OCI-LY1 (cell line): Measurements from ENCODE around the gene PMVK.

Source experiments
- H2AFZ ChIP-seq: fragments of 200-600 bp; sonication (generic), shearing (Covaris generic); 2 replicates; pipeline ENCODE4 v1.6.0; 2014; ENCODE audit warnings: antibody characterized with exemption, mild to moderate bottlenecking, low read length
- H3F3A ChIP-seq: fragments of 200-600 bp; sonication (generic), shearing (Covaris generic); 2 replicates; pipeline ENCODE4 v1.6.0; 2014; ENCODE audit warnings: mild to moderate bottlenecking, antibody characterized with exemption, low read length, moderate library complexity; ENCODE audit not compliant: insufficient read depth
- H3K27ac ChIP-seq: fragments of 200-600 bp; sonication (generic); 2 replicates; pipeline ENCODE4 v1.5.1; 2014; ENCODE audit warnings: low read length, mixed run types, mild to moderate bottlenecking, low read depth; ENCODE audit not compliant: poor library complexity, severe bottlenecking
- H3K27me3 ChIP-seq: fragments of 200-600 bp; sonication (generic); 2 replicates; pipeline ENCODE4 v1.6.0; 2014; ENCODE audit warnings: antibody characterized with exemption, mild to moderate bottlenecking, low read length, moderate library complexity; ENCODE audit not compliant: insufficient read depth
- H3K36me3 ChIP-seq: fragments of 200-600 bp; sonication (generic); 2 replicates; pipeline ENCODE4 v1.6.1; 2014; ENCODE audit warnings: mild to moderate bottlenecking, antibody characterized with exemption, low read length, moderate library complexity, mixed read lengths; ENCODE audit not compliant: insufficient read depth
- H3K4me1 ChIP-seq: fragments of 200-600 bp; sonication (generic); 2 replicates; pipeline ENCODE4 v1.5.1; 2014; ENCODE audit warnings: mild to moderate bottlenecking, low read length, moderate library complexity; ENCODE audit not compliant: insufficient read depth, severe bottlenecking
- H3K4me2 ChIP-seq: fragments of 200-600 bp; sonication (generic), shearing (Covaris generic); 2 replicates; pipeline ENCODE4 v1.6.1; 2014; ENCODE audit warnings: low read length
- H3K4me3 ChIP-seq: fragments of 200-600 bp; sonication (generic); 2 replicates; pipeline ENCODE4 v1.5.1; 2014; ENCODE audit warnings: low read length, low read depth, mild to moderate bottlenecking, mixed read lengths; ENCODE audit not compliant: poor library complexity, severe bottlenecking
- H3K79me2 ChIP-seq: fragments of 200-600 bp; shearing (Covaris generic); 2 replicates; pipeline ENCODE4 v1.6.1; 2016; ENCODE audit warnings: mixed run types, low read length, mixed read lengths; ENCODE audit not compliant: insufficient read depth
- H3K9ac ChIP-seq: fragments of 200-600 bp; sonication (generic), shearing (Covaris generic); 2 replicates; pipeline ENCODE4 v1.6.1; 2014; ENCODE audit warnings: mild to moderate bottlenecking, low read length, mixed read lengths
- H3K9me2 ChIP-seq: fragments of 200-600 bp; sonication (generic), shearing (Covaris generic); 2 replicates; pipeline ENCODE4 v1.6.1; 2014; ENCODE audit warnings: low read depth, mild to moderate bottlenecking, low read length, mixed read lengths
- H3K9me3 ChIP-seq: fragments of 200-600 bp; shearing (Covaris generic); 2 replicates; pipeline ENCODE4 v1.6.1; 2014; ENCODE audit warnings: low read length, mixed read lengths
- H4K20me1 ChIP-seq: fragments of 200-600 bp; sonication (generic), shearing (Covaris generic); 2 replicates; pipeline ENCODE4 v1.6.0; 2016; ENCODE audit warnings: mild to moderate bottlenecking, low read length; ENCODE audit not compliant: insufficient read depth
- EZH2 ChIP-seq: fragments of 200-600 bp; sonication (generic), shearing (Covaris generic); IDR thresholded peaks from 2 replicates; pipeline ENCODE4 v1.8.0; 2017; ENCODE audit warnings: borderline replicate concordance, mixed run types, mild to moderate bottlenecking, antibody characterized with exemption, low read length, moderate library complexity, mixed read lengths
- TF ChIP-seq, protein P1 (sequence below): fragments of 200-600 bp; sonication (generic), shearing (Covaris generic); IDR thresholded peaks from 2 replicates; pipeline ENCODE4 v1.5.1; 2017; ENCODE audit warnings: mild to moderate bottlenecking, antibody characterized with exemption, low read length, moderate library complexity, mixed read lengths

PMVK gene

DNA sequence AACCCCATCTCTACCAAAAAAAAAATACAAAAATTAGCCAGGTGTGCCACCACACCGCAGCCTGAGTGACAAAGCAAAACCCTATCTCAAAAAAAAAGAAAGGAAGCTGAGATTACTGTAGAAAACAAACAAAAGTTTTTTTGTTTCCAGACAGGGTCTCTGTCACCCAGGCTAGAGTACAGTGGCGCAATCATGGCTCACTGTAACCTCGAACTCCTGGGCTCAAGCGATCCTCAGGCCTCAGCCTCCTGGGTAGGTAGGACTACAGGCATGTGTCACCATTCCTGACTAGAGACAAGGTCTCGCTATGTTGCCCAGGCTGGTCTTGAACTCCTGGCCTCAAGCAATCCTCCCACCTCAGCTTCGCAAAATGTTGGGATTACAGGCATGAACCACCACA is 27.8 kb upstream of the PMVK start:
- no peak overlapping the region for H2AFZ ChIP-seq
- no peak overlapping the region for H3K4me3 ChIP-seq
- H3F3A ChIP-seq = no peaks in the 10 kb centered on the region
- H3K9ac ChIP-seq = no peak overlapping the region
- H3K9me3 ChIP-seq = no peaks in the 10 kb centered on the region
- TF ChIP-seq EZH2 = no peak
- TF ChIP-seq, protein P1, sequence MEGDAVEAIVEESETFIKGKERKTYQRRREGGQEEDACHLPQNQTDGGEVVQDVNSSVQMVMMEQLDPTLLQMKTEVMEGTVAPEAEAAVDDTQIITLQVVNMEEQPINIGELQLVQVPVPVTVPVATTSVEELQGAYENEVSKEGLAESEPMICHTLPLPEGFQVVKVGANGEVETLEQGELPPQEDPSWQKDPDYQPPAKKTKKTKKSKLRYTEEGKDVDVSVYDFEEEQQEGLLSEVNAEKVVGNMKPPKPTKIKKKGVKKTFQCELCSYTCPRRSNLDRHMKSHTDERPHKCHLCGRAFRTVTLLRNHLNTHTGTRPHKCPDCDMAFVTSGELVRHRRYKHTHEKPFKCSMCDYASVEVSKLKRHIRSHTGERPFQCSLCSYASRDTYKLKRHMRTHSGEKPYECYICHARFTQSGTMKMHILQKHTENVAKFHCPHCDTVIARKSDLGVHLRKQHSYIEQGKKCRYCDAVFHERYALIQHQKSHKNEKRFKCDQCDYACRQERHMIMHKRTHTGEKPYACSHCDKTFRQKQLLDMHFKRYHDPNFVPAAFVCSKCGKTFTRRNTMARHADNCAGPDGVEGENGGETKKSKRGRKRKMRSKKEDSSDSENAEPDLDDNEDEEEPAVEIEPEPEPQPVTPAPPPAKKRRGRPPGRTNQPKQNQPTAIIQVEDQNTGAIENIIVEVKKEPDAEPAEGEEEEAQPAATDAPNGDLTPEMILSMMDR = no peak
- peaks cover 5% of the 10 kb centered on the region; the same call in 1 of the 2 replicates for H3K79me2 ChIP-seq
- no peaks in the 10 kb centered on the region for H4K20me1 ChIP-seq
- H3K27me3 ChIP-seq = no peaks in the 10 kb centered on the region
- H3K27ac ChIP-seq = peak overlapping the region; percentile 41
- H3K4me2 ChIP-seq = no peak overlapping the region
- no peaks in the 10 kb centered on the region for H3K9me2 ChIP-seq
- H3K36me3 ChIP-seq = peaks cover 53% of the 10 kb centered on the region
- peaks cover 28% of the 10 kb centered on the region for H3K4me1 ChIP-seq

DNA sequence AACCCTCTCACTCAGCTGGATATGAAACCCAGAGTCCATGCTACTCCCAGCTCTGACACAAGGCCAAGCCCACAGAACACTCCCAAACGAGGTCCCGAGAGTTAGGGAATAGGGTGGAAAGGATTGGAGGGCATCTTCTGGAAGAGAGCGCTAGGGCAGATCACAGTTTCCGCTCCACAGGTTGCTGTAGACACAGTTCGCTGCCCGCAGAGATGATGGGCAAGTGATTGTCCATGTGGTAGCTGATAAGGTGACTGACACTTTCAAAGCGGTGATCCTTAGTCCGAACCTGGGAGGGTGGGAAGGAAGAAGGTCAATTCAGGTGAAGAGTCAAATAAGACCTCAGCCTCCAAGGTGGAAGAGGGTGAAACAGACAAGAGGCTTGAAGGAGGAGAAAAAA is 27.1 kb upstream of the PMVK start:
- Histone ChIP-seq H3K4me1 (peaks cover 28% of the 10 kb centered on the region), H3K27ac (peak overlapping the region; percentile 41), H3K79me2 (peaks cover 5% of the 10 kb centered on the region; the same call in 1 of the 2 replicates)

DNA sequence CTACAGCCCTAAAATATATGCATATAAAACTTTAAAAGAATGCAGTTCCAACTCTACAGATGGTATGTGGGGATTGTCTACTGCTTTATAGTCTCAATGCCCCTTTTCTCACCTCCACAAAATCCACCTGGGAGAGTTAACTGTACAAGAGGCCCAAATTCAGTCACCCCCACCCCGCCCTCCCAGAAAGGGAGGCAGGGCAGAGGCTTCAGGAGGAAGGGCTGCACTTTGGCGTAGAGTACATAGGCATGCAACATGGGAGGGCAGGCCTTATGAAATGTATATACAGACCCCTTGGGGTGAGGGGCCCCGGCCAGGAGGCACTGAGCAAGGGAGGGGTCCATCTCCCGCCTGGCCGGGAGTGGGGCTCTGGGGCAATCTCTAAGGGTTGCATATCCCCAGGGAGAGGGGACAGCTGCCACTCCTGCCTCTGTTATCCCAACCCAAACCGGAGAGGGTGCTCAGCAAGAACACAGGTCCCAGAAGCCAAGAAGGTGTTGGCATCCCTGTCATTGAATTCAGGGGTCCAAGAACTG is 26.3 kb upstream of the PMVK start:
- H3K27me3 ChIP-seq = no peaks in the 10 kb centered on the region
- no peaks in the 10 kb centered on the region for H3F3A ChIP-seq
- H3K4me1 ChIP-seq = peaks cover 28% of the 10 kb centered on the region
- H3K36me3 ChIP-seq = peaks cover 56% of the 10 kb centered on the region
- TF ChIP-seq, protein P1 = no peak
- TF ChIP-seq EZH2 = no peak
- H3K9me2 ChIP-seq = no peaks in the 10 kb centered on the region
- peak overlapping the region; percentile 75 for H3K4me3 ChIP-seq
- H2AFZ ChIP-seq = no peak overlapping the region
- peak overlapping the region; percentile 71 for H3K4me2 ChIP-seq
- peak overlapping the region; percentile 81 for H3K27ac ChIP-seq
- no peaks in the 10 kb centered on the region for H4K20me1 ChIP-seq
- H3K9me3 ChIP-seq = no peaks in the 10 kb centered on the region
- peaks cover 5% of the 10 kb centered on the region; the same call in 1 of the 2 replicates for H3K79me2 ChIP-seq
- peak overlapping the region; percentile 99 for H3K9ac ChIP-seq

More for the DNA sequence above, 27.1 kb upstream of the PMVK start:
- H3K9me3 ChIP-seq = no peaks in the 10 kb centered on the region
- no peak overlapping the region for H3K9ac ChIP-seq
- TF ChIP-seq EZH2 = no peak
- TF ChIP-seq, protein P1 = no peak
- peaks cover 57% of the 10 kb centered on the region for H3K36me3 ChIP-seq
- H3K4me2 ChIP-seq = peak overlapping the region; percentile 71; the same call in 1 of the 2 replicates
- no peaks in the 10 kb centered on the region for H4K20me1 ChIP-seq
- H3K27me3 ChIP-seq = no peaks in the 10 kb centered on the region
- no peaks in the 10 kb centered on the region for H3K9me2 ChIP-seq
- H3K4me3 ChIP-seq = no peak overlapping the region
- no peak overlapping the region for H2AFZ ChIP-seq
- no peaks in the 10 kb centered on the region for H3F3A ChIP-seq
